GM21619 (cell line): Measurements from ENCODE around the gene MAPKAPK2.
A peak's percentile ranks its signal among the peaks of the same experiment; 100 is the strongest.
"Not testable (repeated sequence)": the region's sequence is repeated elsewhere in the genome, so short reads cannot be mapped to it uniquely, and the experiment has no call there.

Source experiments
- ATAC-seq: cut with Tn5 transposase; IDR thresholded peaks from one replicate; pipeline ENCODE4 v1.9.1; 2021; ENCODE audit not compliant: unreplicated experiment

The MAPKAPK2 gene

GRCh38 chr1:206739411-206740076, 54.8 kb downstream of the MAPKAPK2 start:
- peak; percentile 80 for ATAC-seq

- ATAC-seq = no peak
Measured at GRCh38 chr1:206741142-206741701, 56.5 kb downstream of the MAPKAPK2 start.

GRCh38 chr1:206742719-206743383, 58.1 kb downstream of the MAPKAPK2 start:
- no peak for ATAC-seq

GRCh38 chr1:206744683-206745082, 60.0 kb downstream of the MAPKAPK2 start:
- ATAC-seq = no peak

- ATAC-seq = no peak
Measured at GRCh38 chr1:206745301-206745700, 60.6 kb downstream of the MAPKAPK2 start.

- no peak for ATAC-seq
Measured at GRCh38 chr1:206748348-206749030, 63.8 kb downstream of the MAPKAPK2 start.

- ATAC-seq = no peak
Measured at GRCh38 chr1:206751891-206752290, 67.2 kb downstream of the MAPKAPK2 start.

GRCh38 chr1:206752481-206752880, 67.8 kb downstream of the MAPKAPK2 start:
- no peak for ATAC-seq

- ATAC-seq = no peak
Measured at GRCh38 chr1:206753141-206753540, 68.4 kb downstream of the MAPKAPK2 start.

GRCh38 chr1:206754011-206754410, 69.3 kb downstream of the MAPKAPK2 start:
- no peak for ATAC-seq

- no peak for ATAC-seq
Measured at GRCh38 chr1:206757524-206758266, 73.0 kb downstream of the MAPKAPK2 start.

GRCh38 chr1:206760590-206760989, 75.9 kb downstream of the MAPKAPK2 start:
- ATAC-seq = no peak

- no peak for ATAC-seq
Measured at GRCh38 chr1:206761159-206761768, 76.6 kb downstream of the MAPKAPK2 start.

GRCh38 chr1:206762741-206763364, 78.1 kb downstream of the MAPKAPK2 start:
- not testable (repeated sequence) for ATAC-seq

GRCh38 chr1:206765771-206766170, 81.1 kb downstream of the MAPKAPK2 start:
- ATAC-seq = not testable (repeated sequence)

- ATAC-seq = peak; percentile 52
Measured at GRCh38 chr1:206766251-206766856, 81.6 kb downstream of the MAPKAPK2 start.

- peak; percentile 1 for ATAC-seq
Measured at GRCh38 chr1:206768472-206769303, 84.0 kb downstream of the MAPKAPK2 start.

- ATAC-seq = peak; percentile 61
Measured at GRCh38 chr1:206769304-206769731, 84.6 kb downstream of the MAPKAPK2 start.
